HG03558 (cell line): ENCODE data around the gene NFKBIE.
"Not testable (repeated sequence)": the region's sequence is repeated elsewhere in the genome, so short reads cannot be mapped to it uniquely, and the experiment has no call there.

Experiments
- ATAC-seq: cut with Tn5 transposase; IDR thresholded peaks from one replicate; pipeline ENCODE4 v1.9.1; 2021; ENCODE audit warnings: moderate number of reproducible peaks; ENCODE audit not compliant: unreplicated experiment; ENCODE audit errors: extremely low read depth

Gene NFKBIE

DNA sequence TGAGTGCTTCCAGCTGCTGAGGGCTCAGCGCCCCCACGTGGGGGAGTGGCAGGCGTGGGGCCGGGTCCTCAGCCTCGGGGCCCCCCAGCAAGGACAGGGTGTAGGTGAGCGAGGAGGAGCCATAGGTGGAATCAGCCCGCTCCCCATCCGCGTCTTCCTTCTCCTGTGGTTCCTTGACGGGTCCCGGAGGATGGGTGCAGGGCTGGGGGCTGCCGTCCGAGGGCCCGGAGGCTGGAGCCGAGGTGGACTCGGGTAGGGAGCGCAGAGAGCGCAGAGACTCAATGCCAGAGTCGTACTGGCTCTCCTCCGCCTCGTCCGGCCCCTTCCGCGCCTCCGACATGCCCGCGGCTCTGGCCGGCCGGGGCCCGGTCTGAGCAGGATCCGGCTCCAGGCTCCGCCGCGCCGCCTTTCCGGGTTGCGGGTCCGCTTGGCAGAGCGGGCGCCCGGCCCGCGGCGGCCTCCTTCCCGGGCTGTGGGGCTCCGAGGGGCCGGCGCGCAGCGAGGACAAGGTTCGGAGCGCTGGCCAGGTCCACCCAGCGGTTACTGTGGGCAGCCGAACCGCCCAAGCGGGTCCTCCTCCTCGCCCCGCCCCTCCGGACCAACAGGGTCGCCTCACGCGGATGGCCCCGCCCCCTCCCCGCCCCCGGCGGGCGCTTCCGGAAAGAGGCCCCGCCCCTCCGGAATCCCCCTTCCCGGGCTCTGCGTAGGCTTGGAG is at the start of gene NFKBIE:
TSS of gene NFKBIE (minus strand) at position 545 of the 715 bp plus-strand sequence. CDS start at position 340, 205 bp downstream.
- no peak for ATAC-seq

DNA sequence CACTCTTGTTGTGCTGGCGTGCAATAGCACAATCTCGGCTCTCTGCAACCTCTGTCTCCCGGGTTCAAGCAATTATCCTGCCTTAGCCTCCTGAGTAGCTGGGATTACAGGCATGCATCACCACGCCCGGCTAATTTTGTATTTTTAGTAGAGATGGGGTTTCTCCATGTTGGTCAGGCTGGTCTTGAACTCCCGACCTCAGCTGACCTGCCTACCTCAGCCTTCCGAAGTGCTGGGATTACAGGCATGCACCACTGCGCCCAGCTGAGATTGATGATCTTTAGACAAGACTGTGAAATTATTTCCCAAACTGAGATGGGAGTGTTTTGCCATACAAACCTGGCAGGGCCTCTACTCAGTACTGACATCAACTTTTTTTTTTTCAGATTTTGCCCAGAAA is 49.3 kb upstream of the NFKBIE start:
- ATAC-seq, result not testable (repeated sequence)

DNA sequence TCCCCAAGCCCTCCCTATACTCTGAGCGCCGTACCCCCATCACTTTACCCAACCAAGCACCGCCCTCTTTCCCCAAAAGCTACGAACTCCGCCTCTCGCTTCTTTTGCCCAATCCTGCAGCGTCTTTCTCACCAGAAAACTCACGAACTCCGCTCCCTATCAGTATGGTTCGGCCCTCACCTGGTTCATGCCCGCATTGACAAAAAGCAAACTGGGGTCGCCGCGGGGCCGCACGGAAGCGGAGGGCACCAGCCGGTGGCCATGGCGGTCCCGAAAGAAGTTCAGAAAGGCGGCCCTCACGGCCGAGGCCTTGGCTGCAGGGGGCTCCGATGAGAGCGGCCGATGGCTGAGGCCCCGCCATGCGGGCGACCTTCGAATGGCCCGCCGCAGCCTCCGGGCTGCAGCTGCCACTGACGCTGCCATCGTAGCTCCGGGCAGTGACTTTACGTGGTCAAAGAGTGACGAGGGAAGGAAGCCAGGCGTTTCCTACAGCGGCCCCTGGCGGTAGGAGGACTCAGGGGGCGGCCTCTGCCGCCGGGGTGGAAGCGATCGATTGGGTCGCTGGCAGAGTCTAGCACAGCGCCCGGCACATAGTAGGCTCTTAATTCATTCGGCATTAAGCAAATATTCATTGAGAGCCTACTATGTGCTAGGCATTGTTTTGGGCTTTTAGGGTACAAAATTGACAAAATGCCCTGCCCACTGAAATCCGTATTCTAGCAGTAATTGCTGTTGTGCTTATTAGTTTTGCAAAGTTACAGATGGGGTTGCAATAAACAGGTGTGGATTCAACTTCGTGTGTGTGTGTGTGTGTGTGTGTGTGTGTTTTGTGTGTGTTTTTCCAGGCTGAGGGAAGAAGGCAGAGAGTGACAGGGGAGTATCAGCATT is 47.8 kb upstream of the NFKBIE start, which contains the start of gene AARS2:
TSS of gene AARS2 (minus strand) at position 447 of the 888 bp plus-strand sequence. CDS start at position 423, 24 bp downstream.
- peak; percentile 64 for ATAC-seq

- ATAC-seq, result no peak
These were observed 46.4 kb upstream of the NFKBIE start for GRCh38 chr6:44311767-44312166.

DNA sequence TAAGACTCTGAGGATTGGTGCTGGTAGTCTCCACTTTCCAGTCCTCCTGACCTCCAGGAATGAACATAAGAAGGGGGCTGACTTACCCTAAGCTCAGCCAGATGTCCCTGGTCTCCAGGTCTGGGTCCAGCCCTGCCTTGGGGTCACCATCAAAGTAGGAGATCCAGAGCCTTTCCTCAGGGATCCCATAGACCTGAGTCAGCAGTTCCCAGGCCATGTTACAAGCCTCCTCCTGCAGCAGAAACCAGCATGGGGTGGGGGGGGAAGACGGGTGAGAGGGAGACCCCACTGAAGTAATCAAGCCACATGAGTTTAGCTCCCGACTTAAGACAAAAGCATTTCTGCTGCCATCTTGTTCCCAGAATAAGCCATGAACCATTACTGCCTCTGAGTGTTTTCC is 46.0 kb upstream of the NFKBIE start:
- no peak for ATAC-seq

- no peak for ATAC-seq
These were observed 44.9 kb upstream of the NFKBIE start for GRCh38 chr6:44310241-44310640.

GRCh38 chr6:44309631-44310030 is 44.3 kb upstream of the NFKBIE start:
- no peak for ATAC-seq

DNA sequence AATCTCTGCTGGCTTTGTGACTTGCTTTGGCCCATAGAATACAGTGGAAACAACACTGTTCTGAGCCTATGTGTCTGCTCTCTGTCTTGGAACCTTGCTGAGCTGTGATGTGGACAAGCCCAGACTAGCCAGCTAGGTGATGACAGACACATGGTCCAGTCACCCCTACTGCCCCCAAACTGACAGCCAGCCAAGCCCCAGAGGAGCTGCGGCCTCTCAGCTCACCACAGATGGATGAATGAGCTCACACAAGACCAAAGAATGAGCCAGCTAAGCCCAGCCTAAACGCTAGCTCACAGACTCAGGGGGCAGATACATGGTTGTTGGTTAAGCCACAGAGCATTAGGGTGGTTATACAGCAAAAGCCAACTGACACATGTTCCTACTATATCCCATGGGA is 43.7 kb upstream of the NFKBIE start:
- ATAC-seq, result no peak

- no peak for ATAC-seq
These were observed 41.9 kb upstream of the NFKBIE start for GRCh38 chr6:44307217-44307616.

- ATAC-seq, result no peak
These were observed 41.4 kb upstream of the NFKBIE start for GRCh38 chr6:44306710-44307109.

DNA sequence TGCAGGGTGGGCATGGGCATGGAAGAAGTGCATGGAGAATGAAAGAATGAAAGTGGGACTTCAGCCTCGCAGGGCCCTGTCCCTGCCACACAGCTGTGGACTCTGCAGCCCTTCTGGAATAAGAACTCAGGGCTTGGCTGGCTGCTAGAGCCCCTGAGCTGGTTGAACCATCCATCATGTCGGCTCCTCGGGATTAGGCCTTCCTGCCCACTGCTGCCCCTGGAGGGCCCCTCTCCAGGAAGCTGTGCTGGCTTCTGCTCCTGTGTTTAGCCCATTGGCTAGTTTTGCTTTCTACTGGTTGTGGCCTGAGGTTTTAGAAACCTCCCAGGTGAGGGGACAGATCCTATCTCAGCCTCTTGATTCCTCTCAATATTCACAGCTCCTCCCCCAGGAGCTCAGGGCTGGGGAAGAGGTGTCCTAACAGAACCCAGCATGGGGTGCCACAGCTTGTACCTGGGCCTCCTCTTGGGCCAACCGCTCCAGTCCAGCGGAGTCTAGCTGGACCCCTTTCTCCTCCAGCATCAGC is 39.9 kb upstream of the NFKBIE start:
- ATAC-seq, result no peak

DNA sequence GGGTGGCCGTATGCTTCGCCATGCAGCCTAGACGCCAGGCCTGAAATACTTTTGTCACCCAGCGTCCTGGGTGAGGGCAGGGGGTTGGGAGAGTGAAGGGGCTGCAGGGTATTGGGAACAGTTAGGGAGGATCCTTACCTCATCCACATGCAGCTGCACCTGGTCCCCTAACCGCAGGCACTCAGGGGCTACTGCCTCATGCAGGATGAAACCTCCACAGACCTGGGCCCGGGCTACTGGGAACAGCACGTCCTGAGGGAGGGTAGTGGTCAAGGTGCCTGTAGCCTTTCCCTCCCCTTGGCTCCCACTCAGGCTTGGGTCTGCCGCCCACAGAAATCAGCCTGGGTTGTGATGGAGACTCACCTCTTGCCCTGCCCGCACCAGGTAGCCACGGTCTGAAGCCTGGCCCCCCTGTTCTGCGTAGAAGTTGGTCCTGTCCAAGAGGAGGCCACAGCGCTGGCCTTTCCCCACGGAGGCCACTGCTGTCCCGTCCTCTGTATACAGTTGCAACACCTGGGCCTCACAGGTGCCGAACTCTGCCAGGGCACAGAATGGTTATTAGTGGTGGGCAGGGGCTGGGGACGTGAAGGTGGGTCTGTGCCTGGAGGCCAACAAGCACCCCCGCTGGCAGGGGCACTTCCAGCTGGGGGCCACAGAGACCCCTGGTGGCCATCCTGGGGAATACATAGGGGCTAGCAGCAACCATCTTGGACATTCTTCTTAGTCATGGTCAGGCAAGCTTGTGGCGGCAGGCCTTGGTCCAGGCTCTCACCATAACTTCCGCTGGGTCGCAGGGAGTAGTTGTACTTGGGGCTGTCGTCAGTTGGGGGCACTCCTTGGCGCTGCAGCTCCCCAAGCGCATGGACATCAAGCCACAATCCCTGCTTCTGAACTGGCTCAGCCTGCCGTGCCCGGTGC is 39.2 kb upstream of the NFKBIE start:
- no peak for ATAC-seq

GRCh38 chr6:44303842-44304241 is 38.5 kb upstream of the NFKBIE start:
- no peak for ATAC-seq

- no peak for ATAC-seq
These were observed 37.5 kb upstream of the NFKBIE start for GRCh38 chr6:44302856-44303255.

- no peak for ATAC-seq
These were observed 36.6 kb upstream of the NFKBIE start for GRCh38 chr6:44301782-44302564.

- no peak for ATAC-seq
These were observed 35.8 kb upstream of the NFKBIE start for GRCh38 chr6:44301106-44301505.

- no peak for ATAC-seq
These were observed 35.0 kb upstream of the NFKBIE start for GRCh38 chr6:44300292-44300823.

DNA sequence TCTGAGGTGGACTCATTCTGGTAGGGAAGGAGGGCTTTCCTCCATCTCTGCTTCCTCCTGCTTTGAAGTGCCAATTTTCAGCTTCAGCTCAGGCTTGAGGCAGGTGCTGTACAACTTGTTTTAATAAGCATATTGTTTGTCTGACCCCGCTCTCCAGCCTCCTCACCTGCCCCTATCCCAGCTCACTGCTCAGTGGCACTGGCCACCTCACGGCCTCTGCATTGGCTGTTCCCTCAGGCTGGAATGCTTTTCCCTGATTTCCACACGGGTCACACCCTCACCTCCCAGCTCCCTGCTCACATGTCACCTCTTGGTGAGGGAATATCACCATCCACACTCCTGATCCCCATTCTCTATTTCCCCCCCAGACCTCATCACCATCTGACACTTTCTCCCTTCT is 33.5 kb upstream of the NFKBIE start:
- no peak for ATAC-seq
